Endothelial cell of umbilical vein (primary cell): Measurements from ENCODE around the gene CAMKMT. TPM values are rescaled to one million over a fixed set of nuclear protein-coding genes. Genes with fewer than 3 reads are reported as not detected.

ENCODE experiments used
- BruUV-seq: library from RNA; stranded (reverse); fragments of 400-500 nt; replicated peaks from 2 replicates; lab custom pipeline; 2021; lab: Mats Ljungman, UMichigan
- CTCF ChIA-PET: fragments of 300-600, 350-600 bp; sonication (Branson Sonifier 250); formaldehyde crosslinking; loops from one replicate; lab custom pipeline; 2021; ENCODE audit warnings: antibody characterized with exemption, inconsistent platforms; lab: Charles Lee
- POLR2A ChIA-PET: fragments of 300-600, 350-600 bp; sonication (Branson Sonifier 250); formaldehyde crosslinking; loops from one replicate; lab custom pipeline; 2021; ENCODE audit warnings: antibody characterized with exemption, inconsistent platforms; lab: Charles Lee
- DNase-seq: peaks from one replicate; pipeline ENCODE4 v3.0.0-alpha.2; 2011; ENCODE audit warnings: low read depth, low spot score
- FAIRE-seq: peaks from 2 replicates; lab custom pipeline; 2011; peaks lifted over from hg19 to GRCh38; lab: Jason Lieb, UNC
- H2AFZ ChIP-seq: 2 replicates; pipeline ENCODE4 v1.6.0; 2012; ENCODE audit warnings: low read depth, low read length, control low read depth, inconsistent platforms
- H3K27ac ChIP-seq: 2 replicates; pipeline ENCODE4 v1.5.1; 2011; ENCODE audit warnings: low read depth, mild to moderate bottlenecking, control low read depth, low read length, moderate library complexity; ENCODE audit not compliant: insufficient read depth
- H3K27me3 ChIP-seq, 2 experiments: 2 replicates each; pipeline versions ENCODE4 v1.6.0 to v1.6.1; 2011; ENCODE audit warnings: low read length in 2 of 2, mixed read lengths in 1 of 2; ENCODE audit not compliant: control insufficient read depth in 2 of 2, insufficient read depth in 2 of 2
- H3K36me3 ChIP-seq, 2 experiments: 2 replicates in 1 of 2; 3 replicates in 1 of 2; pipeline ENCODE4 v1.5.1; 2011; ENCODE audit warnings: low read length in 2 of 2, mild to moderate bottlenecking in 1 of 2, moderate library complexity in 1 of 2; ENCODE audit not compliant: control insufficient read depth in 2 of 2, insufficient read depth in 2 of 2; ENCODE audit errors: extremely low read depth in 1 of 2
- H3K4me1 ChIP-seq: 3 replicates; pipeline ENCODE4 v1.5.1; 2011; ENCODE audit warnings: mild to moderate bottlenecking, low read length; ENCODE audit not compliant: control insufficient read depth, insufficient read depth; ENCODE audit errors: extremely low read depth
- H3K4me2 ChIP-seq: 2 replicates; pipeline ENCODE4 v1.6.1; 2011; ENCODE audit warnings: low read length, control low read depth, mixed read lengths; ENCODE audit not compliant: insufficient read depth
- H3K4me3 ChIP-seq, 3 experiments: fragments of 200-600 bp in 1 of 3; sonication (generic), shearing (Covaris generic) in 1 of 3; replicated peaks in 1 of 3; 2 replicates each; pipeline ENCODE4 v1.5.1; 2011 to 2016; ENCODE audit warnings: control low read depth in 3 of 3, low read length in 3 of 3, mild to moderate bottlenecking in 2 of 3, inconsistent platforms in 1 of 3, low read depth in 1 of 3, moderate library complexity in 1 of 3; ENCODE audit not compliant: insufficient read depth in 1 of 3
- H3K79me2 ChIP-seq: 2 replicates; pipeline ENCODE4 v1.6.0; 2012; ENCODE audit warnings: low read length, inconsistent platforms; ENCODE audit not compliant: control insufficient read depth, insufficient read depth
- H3K9ac ChIP-seq: replicated peaks from 2 replicates; pipeline ENCODE3; 2011; ENCODE audit warnings: low read length, control low read depth; ENCODE audit not compliant: insufficient read depth; ENCODE audit errors: extremely low read depth
- H3K9me1 ChIP-seq: replicated peaks from 3 replicates; pipeline ENCODE4 v1.6.0; 2011; ENCODE audit warnings: mild to moderate bottlenecking, low read length; ENCODE audit not compliant: control insufficient read depth, insufficient read depth; ENCODE audit errors: extremely low read depth
- H3K9me3 ChIP-seq: replicated peaks from 2 replicates; pipeline ENCODE4 v1.5.1; 2012; ENCODE audit warnings: low read length, inconsistent platforms; ENCODE audit not compliant: control insufficient read depth, insufficient read depth
- H4K20me1 ChIP-seq: replicated peaks from 2 replicates; pipeline ENCODE3; 2011; ENCODE audit warnings: mild to moderate bottlenecking, low read length; ENCODE audit not compliant: control insufficient read depth, insufficient read depth; ENCODE audit errors: extremely low read depth
- EZH2 ChIP-seq: IDR thresholded peaks from 2 replicates; pipeline ENCODE4 v1.6.1; 2012; ENCODE audit warnings: borderline replicate concordance, low read depth, mild to moderate bottlenecking, moderate library complexity, low read length, inconsistent platforms; ENCODE audit not compliant: severe bottlenecking
- FOS ChIP-seq: IDR thresholded peaks from 2 replicates; pipeline ENCODE4 v1.6.1; 2011; ENCODE audit warnings: mild to moderate bottlenecking, low read length, moderate library complexity, borderline replicate concordance; ENCODE audit not compliant: insufficient read depth
- GATA2 ChIP-seq: IDR thresholded peaks from 2 replicates; pipeline ENCODE4 v1.7.0; 2011; ENCODE audit warnings: low read depth, mild to moderate bottlenecking, moderate library complexity, mixed read lengths, low read length; ENCODE audit not compliant: insufficient read length, insufficient read depth
- JUN ChIP-seq: IDR thresholded peaks from 2 replicates; pipeline ENCODE4 v1.6.1; 2011; ENCODE audit warnings: borderline replicate concordance, low read depth; ENCODE audit not compliant: insufficient read length, insufficient read depth
- MYC ChIP-seq: IDR thresholded peaks from one replicate; pipeline ENCODE4 v1.6.1; 2011; ENCODE audit warnings: mild to moderate bottlenecking, low read depth, low read length
- POLR2A ChIP-seq: IDR thresholded peaks from 2 replicates; pipeline ENCODE4 v1.6.1; 2012; ENCODE audit warnings: low read depth, mild to moderate bottlenecking, control low read depth, low read length
- POLR2AphosphoS5 ChIP-seq: IDR thresholded peaks from 2 replicates; pipeline ENCODE4 v1.6.1; 2012; ENCODE audit warnings: low read depth, mild to moderate bottlenecking, control low read depth, low read length, moderate library complexity; ENCODE audit not compliant: insufficient read depth
- dilution Hi-C: fragments of 300-500 bp; cut with MboI; formaldehyde crosslinking; loops from one replicate; pipeline ENCODE4 v1.15.0; 2019; ENCODE audit warnings: low sequenced_read_pairs; ENCODE audit not compliant: extremely low pct_ligation_motif_present
- intact Hi-C: fragments of 100-400 bp; cut with micrococcal nuclease; formaldehyde crosslinking; loops from one replicate; pipeline ENCODE4 v1.10.0; 2022
- polyA plus RNA-seq, 4 experiments: library from polyadenylated mRNA; depleted of rRNA in 3 of 4; stranded (reverse) in 3 of 4; unstranded in 1 of 4; fragments of >200 nt; gene quantifications; 2 replicates each; pipeline versions ENCODE4 v1.2.1 to v1.2.3, GENCODE V29; 2011 to 2012; ENCODE audit warnings: missing spikeins in 1 of 4
- total RNA-seq: library from RNA; stranded (reverse); gene quantifications from 2 replicates; pipeline ENCODE4 v1.2.3, GENCODE V29; 2021
- TF ChIP-seq, protein P1 (sequence below), 2 donors: IDR thresholded peaks; 1 replicate in 1 of 2; 2 replicates in 1 of 2; pipeline ENCODE4 v1.5.1; 2011; ENCODE audit warnings: low read length in 2 of 2, mild to moderate bottlenecking in 2 of 2, moderate library complexity in 2 of 2, control low read depth in 1 of 2, inconsistent platforms in 1 of 2, low read depth in 1 of 2; ENCODE audit not compliant: insufficient read depth in 1 of 2; ENCODE audit errors: extremely low read depth in 1 of 2
- TF ChIP-seq, protein P2 (sequence below): IDR thresholded peaks from 2 replicates; pipeline ENCODE4 v1.6.1; 2011; ENCODE audit not compliant: insufficient read depth, insufficient read length

CAMKMT gene
- total and polyA plus RNA-seq, 2 donors (not counting 3 experiments of a cell fraction or from before 2014, with no cell fraction given): 4.1 to 10.7 TPM

DNA sequence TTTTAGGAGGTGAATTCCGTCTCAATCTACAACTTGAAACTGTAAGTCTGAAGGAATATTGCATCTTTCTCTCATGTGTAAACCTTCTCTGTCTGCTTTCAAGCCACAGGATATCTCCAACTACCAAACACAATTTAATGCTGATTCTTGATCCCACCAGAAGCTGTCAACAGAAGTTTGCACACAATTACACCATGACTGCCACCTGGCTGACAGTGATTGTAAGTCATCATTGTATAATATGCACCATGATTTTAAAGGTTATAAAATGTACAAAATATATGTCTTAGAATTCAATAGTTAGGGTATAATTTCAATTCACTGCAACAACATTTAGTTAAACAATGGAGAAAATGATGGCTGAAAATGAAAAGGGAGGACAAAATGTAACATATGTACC, 18.9 kb upstream of the CAMKMT start:
- intact Hi-C loops: loop anchor here (1.0 to 2.0 kb wide), 3 partner anchors 98 to 299 kb away; no protein-coding TSS in a partner anchor
- POLR2A ChIA-PET: no interaction called here
- Histone ChIP-seq H3K4me3 (no peak overlapping the region), H2AFZ (no peak overlapping the region), H3K4me1 (no peaks in the 10 kb centered on the region), H3K9me3 (no peaks in the 10 kb centered on the region), H3K79me2 (no peaks in the 10 kb centered on the region), H3K27me3 (no peaks in the 10 kb centered on the region), H3K36me3 (peaks cover 3 to 4% of the 10 kb centered on the region in 2 experiments), H3K4me2 (no peak overlapping the region), H4K20me1 (no peaks in the 10 kb centered on the region), H3K27ac (no peak overlapping the region), H3K9me1 (no peaks in the 10 kb centered on the region), H3K9ac (no peak overlapping the region)
- dilution Hi-C loops: no loop called here
- no TSS peak for BruUV-seq
- no peak for FAIRE-seq
- peak; percentile 20 for DNase-seq
- TF ChIP-seq GATA2: no peak
- TF ChIP-seq POLR2AphosphoS5: no peak
- no peak for TF ChIP-seq JUN
- TF ChIP-seq, protein P1, sequence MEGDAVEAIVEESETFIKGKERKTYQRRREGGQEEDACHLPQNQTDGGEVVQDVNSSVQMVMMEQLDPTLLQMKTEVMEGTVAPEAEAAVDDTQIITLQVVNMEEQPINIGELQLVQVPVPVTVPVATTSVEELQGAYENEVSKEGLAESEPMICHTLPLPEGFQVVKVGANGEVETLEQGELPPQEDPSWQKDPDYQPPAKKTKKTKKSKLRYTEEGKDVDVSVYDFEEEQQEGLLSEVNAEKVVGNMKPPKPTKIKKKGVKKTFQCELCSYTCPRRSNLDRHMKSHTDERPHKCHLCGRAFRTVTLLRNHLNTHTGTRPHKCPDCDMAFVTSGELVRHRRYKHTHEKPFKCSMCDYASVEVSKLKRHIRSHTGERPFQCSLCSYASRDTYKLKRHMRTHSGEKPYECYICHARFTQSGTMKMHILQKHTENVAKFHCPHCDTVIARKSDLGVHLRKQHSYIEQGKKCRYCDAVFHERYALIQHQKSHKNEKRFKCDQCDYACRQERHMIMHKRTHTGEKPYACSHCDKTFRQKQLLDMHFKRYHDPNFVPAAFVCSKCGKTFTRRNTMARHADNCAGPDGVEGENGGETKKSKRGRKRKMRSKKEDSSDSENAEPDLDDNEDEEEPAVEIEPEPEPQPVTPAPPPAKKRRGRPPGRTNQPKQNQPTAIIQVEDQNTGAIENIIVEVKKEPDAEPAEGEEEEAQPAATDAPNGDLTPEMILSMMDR (IDR thresholded peaks at IDR 0.05; ENCODE audit: extremely low read depth in 1 of 2, insufficient read depth in 1 of 2, low read depth in 1 of 2, low read length in 2 of 2): no peak
- no peak for TF ChIP-seq MYC
- TF ChIP-seq EZH2: no peak
- TF ChIP-seq FOS: no peak
- TF ChIP-seq, protein P2, sequence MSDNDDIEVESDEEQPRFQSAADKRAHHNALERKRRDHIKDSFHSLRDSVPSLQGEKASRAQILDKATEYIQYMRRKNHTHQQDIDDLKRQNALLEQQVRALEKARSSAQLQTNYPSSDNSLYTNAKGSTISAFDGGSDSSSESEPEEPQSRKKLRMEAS: no peak
- TF ChIP-seq POLR2A: no peak
- CTCF ChIA-PET: interaction anchor here (0.7 to 2.5 kb wide), 9 partner anchors 9 to 613 kb away, joined by 3 to 28 read pairs (median 4); no protein-coding TSS in a partner anchor
